A549 treated with Hydrocortisone at 1 μM for 4 hours (cell line): ENCODE results near the gene SEMA6C. TPM values are rescaled to one million over a fixed set of nuclear protein-coding genes. Genes with fewer than 3 reads are reported as not detected.

Experiments used
- total RNA-seq: library from RNA; stranded (reverse); fragments of 200-300 nt; extraction: Qiagen RNA extraction; gene quantifications from 5 replicates; pipeline ENCODE4 v1.2.3, GENCODE V29; 2022

The SEMA6C gene
- 1.3 to 2.2 TPM (median 1.6 TPM) in 5 replicates for total RNA-seq

GRCh38 chr1:151146412-151147131, at the start of gene SEMA6C:
Gene SEMA6C (minus strand): TSS chr1:151146631. CDS start chr1:151142621, 4,010 bp downstream.

GRCh38 chr1:151189637-151190445, 43.4 kb upstream of the SEMA6C start, which contains the start of gene VPS72:
Gene VPS72 (minus strand): TSS chr1:151190197. CDS start chr1:151190121, 76 bp downstream.

GRCh38 chr1:151175863-151176262, 29.4 kb upstream of the SEMA6C start, which contains the start of gene TMOD4:
Gene TMOD4 (minus strand): TSS chr1:151175981. CDS start chr1:151174875, 1,106 bp downstream.

GRCh38 chr1:151165738-151166504, 19.5 kb upstream of the SEMA6C start, which contains the start of the genes LYSMD1 and SCNM1:
Gene LYSMD1 (minus strand): TSS chr1:151165902. CDS start chr1:151165258, 644 bp downstream.
Gene SCNM1 (plus strand): TSS chr1:151166144. CDS start chr1:151166153, 9 bp downstream.

GRCh38 chr1:151156515-151156819, 10.0 kb upstream of the SEMA6C start, which contains the start of gene TNFAIP8L2:
Gene TNFAIP8L2 (plus strand): TSS chr1:151156649. CDS start chr1:151158698, 2,049 bp downstream.

Other genes starting within 250 kb of the SEMA6C start
- gene SETDB1, start 220.3 kb downstream of the SEMA6C start, total RNA-seq, result 21.9 to 29.0 TPM (median 22.2 TPM) in 5 replicates
- 241 to 291 TPM (median 246 TPM) in 5 replicates for gene CERS2, start 171.8 kb downstream of the SEMA6C start, total RNA-seq
- gene ANXA9, start 164.3 kb downstream of the SEMA6C start, total RNA-seq, result 0.70 to 1.1 TPM (median 0.84 TPM) in 5 replicates
- gene MINDY1, start 139.7 kb downstream of the SEMA6C start, total RNA-seq, result 2.6 to 3.9 TPM (median 3.0 TPM) in 5 replicates
- gene PRUNE1, start 138.2 kb downstream of the SEMA6C start, total RNA-seq, result 12.0 to 19.6 TPM (median 15.3 TPM) in 5 replicates
- 0.03 to 0.28 TPM (median 0.09 TPM) in 5 replicates for gene BNIPL, start 110.0 kb downstream of the SEMA6C start, total RNA-seq
- gene C1orf56, start 98.9 kb downstream of the SEMA6C start, total RNA-seq, result 5.9 to 7.9 TPM (median 6.2 TPM) in 5 replicates
- 80.4 to 99.4 TPM (median 81.8 TPM) in 5 replicates for gene CDC42SE1, start 87.0 kb downstream of the SEMA6C start, total RNA-seq
- 12.6 to 16.9 TPM (median 15.3 TPM) in 5 replicates for gene MLLT11, start 86.2 kb downstream of the SEMA6C start, total RNA-seq
- 3.0 to 3.2 TPM (median 3.1 TPM) in 5 replicates for gene GABPB2, start 75.9 kb downstream of the SEMA6C start, total RNA-seq
- 0.08 TPM in 1 of 5 replicates, not detected in the others for gene TNFAIP8L2, start 10.0 kb upstream of the SEMA6C start, total RNA-seq
- 5.5 to 9.6 TPM (median 6.4 TPM) in 5 replicates for gene LYSMD1, start 19.3 kb upstream of the SEMA6C start, total RNA-seq
- gene SCNM1, start 19.5 kb upstream of the SEMA6C start, total RNA-seq, result 39.9 to 48.7 TPM (median 48.1 TPM) in 5 replicates
- gene TMOD4, start 29.4 kb upstream of the SEMA6C start, total RNA-seq, result 0.25 to 0.44 TPM (median 0.27 TPM) in 3 of 5 replicates, not detected in the others
- gene VPS72, start 43.6 kb upstream of the SEMA6C start, total RNA-seq, result 44.3 to 78.2 TPM (median 45.5 TPM) in 5 replicates
- gene PIP5K1A, start 51.9 kb upstream of the SEMA6C start, total RNA-seq, result 49.5 to 70.6 TPM (median 50.8 TPM) in 5 replicates
- 166 to 193 TPM (median 187 TPM) in 5 replicates for gene PSMD4, start 108.1 kb upstream of the SEMA6C start, total RNA-seq
- gene ZNF687, start 135.7 kb upstream of the SEMA6C start, total RNA-seq, result 13.0 to 15.0 TPM (median 14.0 TPM) in 5 replicates
- 23.7 to 26.5 TPM (median 24.6 TPM) in 5 replicates for gene PI4KB, start 180.8 kb upstream of the SEMA6C start, total RNA-seq
- 16.5 to 24.4 TPM (median 21.4 TPM) in 5 replicates for gene RFX5, start 200.6 kb upstream of the SEMA6C start, total RNA-seq
- 6.1 to 7.8 TPM (median 7.5 TPM) in 5 replicates for gene SELENBP1, start 226.1 kb upstream of the SEMA6C start, total RNA-seq